PFSK-1 (cell line): ENCODE results near the gene FKBP8.

Experiments
- FOXP2 ChIP-seq: optimal IDR thresholded peaks from 2 replicates; pipeline ENCODE3; 2011; ENCODE audit warnings: borderline replicate concordance, control low read depth, inconsistent platforms; ENCODE audit not compliant: insufficient read depth; ENCODE audit errors: extremely low read length, extremely low read depth
- POLR2AphosphoS5 ChIP-seq: IDR thresholded peaks from 2 replicates; pipeline ENCODE4 v1.6.1; 2012; ENCODE audit warnings: low read depth, mild to moderate bottlenecking, control low read depth, low read length, moderate library complexity
- REST ChIP-seq, 2 experiments: IDR thresholded peaks; 2 replicates each; pipeline versions ENCODE4 v1.6.1 to v1.8.0; 2011 to 2012; ENCODE audit warnings: low read depth in 2 of 2, low read length in 2 of 2, control low read depth in 1 of 2, inconsistent platforms in 1 of 2, mild to moderate bottlenecking in 1 of 2, moderate library complexity in 1 of 2; ENCODE audit not compliant: insufficient read depth in 1 of 2
- SIN3A ChIP-seq: IDR thresholded peaks from 2 replicates; pipeline ENCODE4 v1.6.1; 2012; ENCODE audit warnings: mild to moderate bottlenecking, low read length, moderate library complexity, borderline replicate concordance; ENCODE audit not compliant: insufficient read depth
- TAF1 ChIP-seq: IDR thresholded peaks from 2 replicates; pipeline ENCODE4 v1.6.1; 2012; ENCODE audit warnings: low read length, control low read depth, borderline replicate concordance; ENCODE audit not compliant: insufficient read depth

Gene FKBP8

GRCh38 chr19:18515959-18516358 is 27.4 kb downstream of the FKBP8 start:
- TF ChIP-seq POLR2AphosphoS5 (no peak), FOXP2 (no peak), TAF1 (no peak), REST (IDR thresholded peaks at IDR 0.05; ENCODE audit: insufficient read depth in 1 of 2, low read depth in 2 of 2, low read length in 2 of 2) (no peak), SIN3A (no peak)

- TF ChIP-seq POLR2AphosphoS5 (no peak), SIN3A (no peak), REST (IDR thresholded peaks at IDR 0.05; ENCODE audit: insufficient read depth in 1 of 2, low read depth in 2 of 2, low read length in 2 of 2) (no peak), FOXP2 (peak; percentile 99), TAF1 (no peak)
These were observed 28.3 kb downstream of the FKBP8 start for GRCh38 chr19:18514800-18515682.

- no peak for TF ChIP-seq SIN3A
- TF ChIP-seq POLR2AphosphoS5, result no peak
- TF ChIP-seq REST (IDR thresholded peaks at IDR 0.05; ENCODE audit: insufficient read depth in 1 of 2, low read depth in 2 of 2, low read length in 2 of 2), result no peak
- no peak for TF ChIP-seq TAF1
- no peak for TF ChIP-seq FOXP2
These were observed 29.5 kb downstream of the FKBP8 start for GRCh38 chr19:18513868-18514267.

GRCh38 chr19:18510216-18510615 is 33.2 kb downstream of the FKBP8 start:
- TF ChIP-seq FOXP2 (no peak), TAF1 (no peak), SIN3A (no peak), POLR2AphosphoS5 (no peak), REST (IDR thresholded peaks at IDR 0.05; ENCODE audit: insufficient read depth in 1 of 2, low read depth in 2 of 2, low read length in 2 of 2) (no peak)
